ENCODE measurements around the gene NKX2-2.

Gene NKX2-2

GRCh38 chr20:21513881-21514540 is at the start of gene NKX2-2:
Gene NKX2-2, minus strand, starts transcription at chr20:21514064. Its CDS starts 395 bp downstream, at chr20:21513669.
- no peak for DNase-seq

- no peak for DNase-seq
Measured at GRCh38 chr20:21562656-21563055, 48.8 kb upstream of the NKX2-2 start.

- no peak for DNase-seq
Measured at GRCh38 chr20:21559305-21559704, 45.4 kb upstream of the NKX2-2 start.

- DNase-seq: no peak
Measured at GRCh38 chr20:21557241-21558020, 43.6 kb upstream of the NKX2-2 start.

- no peak for DNase-seq
Measured at GRCh38 chr20:21556398-21556797, 42.5 kb upstream of the NKX2-2 start.

GRCh38 chr20:21555470-21556120 is 41.7 kb upstream of the NKX2-2 start:
- DNase-seq: no peak

GRCh38 chr20:21554985-21555384 is 41.1 kb upstream of the NKX2-2 start:
- DNase-seq: no peak

GRCh38 chr20:21554376-21554890 is 40.6 kb upstream of the NKX2-2 start:
- no peak for DNase-seq

GRCh38 chr20:21550587-21550986 is 36.7 kb upstream of the NKX2-2 start:
- DNase-seq: no peak

- no peak for DNase-seq
Measured at GRCh38 chr20:21548390-21549035, 34.6 kb upstream of the NKX2-2 start.

GRCh38 chr20:21546355-21546754 is 32.5 kb upstream of the NKX2-2 start:
- DNase-seq: no peak

- DNase-seq: no peak
Measured at GRCh38 chr20:21539512-21539911, 25.6 kb upstream of the NKX2-2 start.

- no peak for DNase-seq
Measured at GRCh38 chr20:21534886-21535285, 21.0 kb upstream of the NKX2-2 start.

- DNase-seq: no peak
Measured at GRCh38 chr20:21534453-21534852, 20.6 kb upstream of the NKX2-2 start.

- DNase-seq: peak; percentile 18
Measured at GRCh38 chr20:21529863-21530262, 16.0 kb upstream of the NKX2-2 start.

GRCh38 chr20:21528870-21529269 is 15.0 kb upstream of the NKX2-2 start:
- no peak for DNase-seq

- no peak for DNase-seq
Measured at GRCh38 chr20:21527908-21528307, 14.0 kb upstream of the NKX2-2 start.

- no peak for DNase-seq
Measured at GRCh38 chr20:21526776-21527175, 12.9 kb upstream of the NKX2-2 start.

- no peak for DNase-seq
Measured at GRCh38 chr20:21523895-21524294, 10.0 kb upstream of the NKX2-2 start.

GRCh38 chr20:21523281-21523868 is 9.5 kb upstream of the NKX2-2 start:
- no peak for DNase-seq

GRCh38 chr20:21522481-21523280 is 8.8 kb upstream of the NKX2-2 start:
- no peak for DNase-seq

Data from HCEC 1CT (cell line).